ENCODE results near the gene PLEKHG4.

GRCh38 chr16:67311607-67312488, 32.5 kb downstream of the PLEKHG4 start:
- TF ChIP-seq CTCF (IDR thresholded peaks at IDR 0.05) (no peak), POLR2A (IDR thresholded peaks at IDR 0.05) (no peak)

All from uterus (tissue), 2 donors.